Measurements from ENCODE around the gene UBALD2. TPM values are rescaled to one million over a fixed set of nuclear protein-coding genes. Genes with fewer than 3 reads are reported as not detected.
"Not testable (repeated sequence)": the region's sequence is repeated elsewhere in the genome, so short reads cannot be mapped to it uniquely, and the experiment has no call there.

UBALD2 gene
- total RNA-seq, 1 experiment from 2014 or later, result 30.3 TPM

DNA sequence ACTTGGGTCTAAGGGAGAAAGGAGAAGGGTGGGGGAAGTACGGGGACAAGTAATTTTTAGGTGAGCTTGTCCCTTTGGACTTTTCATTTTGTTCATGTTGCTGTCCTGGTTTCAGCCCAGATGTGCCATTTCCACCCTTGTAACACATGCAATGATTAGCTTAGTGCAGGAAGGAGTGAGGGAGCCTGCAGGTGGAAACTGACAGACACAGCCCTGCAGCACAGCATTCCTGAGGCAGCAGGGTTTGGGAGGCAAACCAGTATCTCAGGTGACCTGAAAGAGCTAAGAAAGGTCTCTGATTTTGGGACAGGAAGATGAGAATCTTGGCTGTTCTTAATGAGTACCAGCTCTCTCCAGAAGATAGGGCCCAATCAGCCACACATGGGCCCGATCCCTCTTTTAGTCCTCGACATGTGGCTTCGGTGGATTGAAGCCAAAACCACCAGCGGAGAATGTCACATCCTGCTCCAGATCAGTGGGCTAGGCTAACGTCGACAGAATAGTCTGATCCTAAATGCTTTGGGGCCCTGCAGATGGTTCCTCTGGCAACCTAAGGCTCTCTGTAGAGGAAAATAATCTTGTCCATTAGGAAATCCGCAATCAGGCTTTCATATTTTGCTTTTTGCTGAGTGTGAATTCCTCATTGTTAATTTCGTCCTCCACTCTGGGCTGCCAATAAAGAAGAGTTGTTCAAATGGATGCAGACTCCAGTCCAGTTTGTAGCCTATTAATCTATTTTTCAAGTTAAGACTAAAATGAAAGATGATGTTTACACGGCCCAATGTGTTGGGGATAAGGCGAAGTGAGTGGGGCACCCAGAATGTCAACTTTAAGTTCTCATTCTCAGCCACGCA, 21.1 kb upstream of the UBALD2 start (continued):
- no peak for TF ChIP-seq NR1H2 (CRISPR knock-in tag; IDR thresholded peaks at IDR 0.05)

DNA sequence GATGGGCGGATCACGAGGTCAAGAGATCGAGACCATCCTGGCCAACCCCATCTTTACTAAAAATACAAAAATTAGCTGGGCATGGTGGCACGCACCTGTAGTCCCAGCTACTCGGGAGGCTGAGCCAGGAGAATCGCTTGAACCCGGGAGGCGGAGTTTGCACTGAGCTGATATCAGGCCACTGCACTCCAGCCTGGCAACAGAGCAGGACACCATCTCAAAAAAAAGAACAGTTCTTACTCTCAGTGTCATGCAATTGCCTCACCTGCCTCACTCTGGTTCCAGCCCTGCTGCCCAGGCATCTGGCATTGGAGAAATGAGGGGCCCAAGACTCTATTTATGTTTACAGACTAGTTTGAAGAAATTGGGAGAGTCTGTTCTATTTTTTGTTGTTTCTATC, 20.4 kb upstream of the UBALD2 start:
- H3K36me3 Mint-ChIP-seq; H3K9me3 Mint-ChIP-seq; ATAC-seq; H3K4me3 Mint-ChIP-seq; H3K27ac Mint-ChIP-seq; DNase-seq (ENCODE audit: low spot score); POLR2A ChIA-PET: not testable (repeated sequence)
- CTCF ChIA-PET, result interaction anchor here (4.0 kb wide), 1 partner anchor 34 kb away, joined by 19 read pairs; no protein-coding TSS in a partner anchor
- Mint-ChIP-seq H3K4me1 (peaks cover 12% of the 10 kb centered on the region), H3K27me3 (ENCODE audit: low read depth) (peaks cover 37% of the 10 kb centered on the region)

DNA sequence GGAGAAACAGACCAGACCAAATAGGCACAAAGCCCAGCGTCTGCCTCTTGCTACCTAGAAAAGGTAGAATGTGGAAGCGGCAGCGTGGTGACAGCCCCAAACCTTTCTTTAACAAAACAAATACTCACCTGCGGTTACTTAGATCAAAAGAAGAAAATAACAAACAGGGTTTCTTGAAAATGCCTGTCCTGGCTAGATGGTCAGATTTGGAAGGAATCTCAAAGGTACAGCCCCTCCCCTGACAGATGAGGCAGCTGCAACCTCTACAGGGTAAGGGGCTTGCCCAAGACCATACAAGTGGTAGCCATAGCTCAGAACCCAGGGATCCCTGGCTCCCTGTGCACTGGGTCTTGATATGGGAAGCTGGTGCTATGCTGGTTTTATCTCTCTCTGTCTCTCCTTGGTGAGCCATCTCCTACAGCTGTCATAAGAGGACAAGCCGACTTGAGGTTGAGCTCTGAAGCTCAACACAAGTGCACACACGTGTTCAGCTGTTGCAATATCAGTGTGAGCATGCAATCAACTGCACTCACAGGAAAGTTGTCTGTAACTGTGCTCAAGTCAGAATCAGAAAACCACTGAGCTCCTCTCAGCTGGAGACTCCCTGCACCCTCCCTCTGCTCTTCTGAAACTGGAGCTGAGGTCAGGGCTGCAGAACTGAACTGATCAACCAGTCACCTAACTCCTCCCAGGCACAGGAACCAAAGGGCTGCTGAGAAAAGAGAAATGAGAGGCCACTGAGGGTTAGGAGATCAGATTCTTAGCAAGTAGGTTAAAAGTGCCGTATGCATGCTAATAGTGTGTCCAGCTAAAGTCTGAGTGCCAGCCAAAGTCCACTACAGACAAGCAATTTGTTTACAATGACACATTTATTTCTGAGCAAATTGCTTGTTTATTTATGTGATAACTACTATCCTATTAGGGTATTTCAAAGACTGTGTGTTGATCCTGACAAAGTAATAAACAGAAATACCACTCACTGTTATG, 18.8 kb upstream of the UBALD2 start:
- ATAC-seq (no peak), DNase-seq (ENCODE audit: low spot score) (no peak)
- Mint-ChIP-seq H3K27ac (no peak overlapping the region), H3K36me3 (no peaks in the 10 kb centered on the region), H3K9me3 (no peaks in the 10 kb centered on the region), H3K27me3 (ENCODE audit: low read depth) (peaks cover 27% of the 10 kb centered on the region), H3K4me1 (peaks cover 6% of the 10 kb centered on the region), H3K4me3 (no peak overlapping the region)
- TF ChIP-seq, protein P1, sequence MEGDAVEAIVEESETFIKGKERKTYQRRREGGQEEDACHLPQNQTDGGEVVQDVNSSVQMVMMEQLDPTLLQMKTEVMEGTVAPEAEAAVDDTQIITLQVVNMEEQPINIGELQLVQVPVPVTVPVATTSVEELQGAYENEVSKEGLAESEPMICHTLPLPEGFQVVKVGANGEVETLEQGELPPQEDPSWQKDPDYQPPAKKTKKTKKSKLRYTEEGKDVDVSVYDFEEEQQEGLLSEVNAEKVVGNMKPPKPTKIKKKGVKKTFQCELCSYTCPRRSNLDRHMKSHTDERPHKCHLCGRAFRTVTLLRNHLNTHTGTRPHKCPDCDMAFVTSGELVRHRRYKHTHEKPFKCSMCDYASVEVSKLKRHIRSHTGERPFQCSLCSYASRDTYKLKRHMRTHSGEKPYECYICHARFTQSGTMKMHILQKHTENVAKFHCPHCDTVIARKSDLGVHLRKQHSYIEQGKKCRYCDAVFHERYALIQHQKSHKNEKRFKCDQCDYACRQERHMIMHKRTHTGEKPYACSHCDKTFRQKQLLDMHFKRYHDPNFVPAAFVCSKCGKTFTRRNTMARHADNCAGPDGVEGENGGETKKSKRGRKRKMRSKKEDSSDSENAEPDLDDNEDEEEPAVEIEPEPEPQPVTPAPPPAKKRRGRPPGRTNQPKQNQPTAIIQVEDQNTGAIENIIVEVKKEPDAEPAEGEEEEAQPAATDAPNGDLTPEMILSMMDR (IDR thresholded peaks at IDR 0.05), result no peak
- TF ChIP-seq, protein P2, sequence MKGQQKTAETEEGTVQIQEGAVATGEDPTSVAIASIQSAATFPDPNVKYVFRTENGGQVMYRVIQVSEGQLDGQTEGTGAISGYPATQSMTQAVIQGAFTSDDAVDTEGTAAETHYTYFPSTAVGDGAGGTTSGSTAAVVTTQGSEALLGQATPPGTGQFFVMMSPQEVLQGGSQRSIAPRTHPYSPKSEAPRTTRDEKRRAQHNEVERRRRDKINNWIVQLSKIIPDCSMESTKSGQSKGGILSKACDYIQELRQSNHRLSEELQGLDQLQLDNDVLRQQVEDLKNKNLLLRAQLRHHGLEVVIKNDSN (CRISPR knock-in tag; IDR thresholded peaks at IDR 0.05), result no peak
- TF ChIP-seq HMGA2 (CRISPR knock-in tag; IDR thresholded peaks at IDR 0.05), result no peak
- no peak for TF ChIP-seq SOX15 (CRISPR knock-in tag; IDR thresholded peaks at IDR 0.05)
- peak; percentile 79 for TF ChIP-seq GABPB1 (CRISPR knock-in tag; IDR thresholded peaks at IDR 0.05)
- ChIA-PET POLR2A (interaction anchor here (0.6 to 0.8 kb wide), 2 partner anchors 18 to 33 kb away, joined by 3 read pairs; no protein-coding TSS in a partner anchor), CTCF (interaction anchor here (0.8 to 4.0 kb wide), 8 partner anchors 13 to 232 kb away, joined by 3 to 19 read pairs (median 5); no protein-coding TSS in a partner anchor)

DNA sequence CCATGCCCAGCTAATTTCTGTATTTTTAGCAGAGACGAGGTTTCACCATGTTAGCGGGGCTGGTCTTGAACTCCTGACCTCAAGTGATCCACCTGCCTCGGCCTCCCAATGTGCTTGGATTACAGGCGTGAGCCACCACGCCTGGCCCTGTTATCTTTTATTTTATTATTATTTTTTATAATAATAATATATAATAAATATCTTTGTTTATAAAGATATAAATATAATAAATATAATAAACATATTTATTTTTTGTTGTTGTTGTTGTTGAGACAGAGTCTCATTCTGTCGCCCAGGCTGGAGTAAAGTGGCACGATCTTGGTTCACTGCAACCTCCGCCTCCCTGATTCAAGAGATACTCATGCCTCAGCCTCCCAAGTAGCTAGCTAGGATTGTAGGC, 17.8 kb upstream of the UBALD2 start:
- H3K9me3 Mint-ChIP-seq, result no peaks in the 10 kb centered on the region
- no peak overlapping the region for H3K27ac Mint-ChIP-seq
- peaks cover 3% of the 10 kb centered on the region for H3K4me1 Mint-ChIP-seq
- ATAC-seq, result no peak
- TF ChIP-seq NR1H2 (CRISPR knock-in tag; IDR thresholded peaks at IDR 0.05), result no peak
- TF ChIP-seq, protein P3, sequence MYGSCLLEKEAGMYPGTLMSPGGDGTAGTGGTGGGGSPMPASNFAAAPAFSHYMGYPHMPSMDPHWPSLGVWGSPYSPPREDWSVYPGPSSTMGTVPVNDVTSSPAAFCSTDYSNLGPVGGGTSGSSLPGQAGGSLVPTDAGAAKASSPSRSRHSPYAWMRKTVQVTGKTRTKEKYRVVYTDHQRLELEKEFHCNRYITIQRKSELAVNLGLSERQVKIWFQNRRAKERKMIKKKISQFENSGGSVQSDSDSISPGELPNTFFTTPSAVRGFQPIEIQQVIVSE (CRISPR knock-in tag; IDR thresholded peaks at IDR 0.05; ENCODE audit: borderline replicate concordance), result no peak
- TF ChIP-seq CREM (CRISPR knock-in tag; IDR thresholded peaks at IDR 0.05), result no peak
- no peak for TF ChIP-seq ZNF423 (CRISPR knock-in tag; IDR thresholded peaks at IDR 0.05)
- TF ChIP-seq, protein P2 (CRISPR knock-in tag; IDR thresholded peaks at IDR 0.05), result no peak
- TF ChIP-seq PRRX2 (CRISPR knock-in tag; IDR thresholded peaks at IDR 0.05), result no peak
- TF ChIP-seq NR3C1 (CRISPR knock-in tag; conservative IDR thresholded peaks at IDR 0.05; ENCODE audit: low read depth), result no peak
- TF ChIP-seq HMGA2 (CRISPR knock-in tag; IDR thresholded peaks at IDR 0.05), result peak; percentile 95
- H3K36me3 Mint-ChIP-seq, result no peaks in the 10 kb centered on the region
- POLR2A ChIA-PET, result interaction anchor here (0.8 kb wide), 1 partner anchor 126 kb away, joined by 4 read pairs; no protein-coding TSS in a partner anchor
- CTCF ChIA-PET, result interaction anchor here (0.6 to 4.0 kb wide), 5 partner anchors 28 to 1544 kb away, joined by 3 to 19 read pairs (median 4); no protein-coding TSS in a partner anchor
- DNase-seq (ENCODE audit: low spot score), result no peak
- H3K27me3 Mint-ChIP-seq (ENCODE audit: low read depth), result peaks cover 18% of the 10 kb centered on the region
- no peak overlapping the region for H3K4me3 Mint-ChIP-seq
